Endothelial cell of umbilical vein (primary cell): ENCODE results near the gene KBTBD4. TPM values are rescaled to one million over a fixed set of nuclear protein-coding genes. Genes with fewer than 3 reads are reported as not detected.

Experiments
- BruUV-seq: library from RNA; stranded (reverse); fragments of 400-500 nt; replicated peaks from 2 replicates; lab custom pipeline; 2021; lab: Mats Ljungman, UMichigan
- CTCF ChIA-PET: fragments of 300-600, 350-600 bp; sonication (Branson Sonifier 250); formaldehyde crosslinking; loops from one replicate; lab custom pipeline; 2021; ENCODE audit warnings: antibody characterized with exemption, inconsistent platforms; lab: Charles Lee
- POLR2A ChIA-PET: fragments of 300-600, 350-600 bp; sonication (Branson Sonifier 250); formaldehyde crosslinking; loops from one replicate; lab custom pipeline; 2021; ENCODE audit warnings: antibody characterized with exemption, inconsistent platforms; lab: Charles Lee
- DNase-seq: peaks from one replicate; pipeline ENCODE4 v3.0.0-alpha.2; 2011; ENCODE audit warnings: low read depth, low spot score
- FAIRE-seq: peaks from 2 replicates; lab custom pipeline; 2011; peaks lifted over from hg19 to GRCh38; lab: Jason Lieb, UNC
- H2AFZ ChIP-seq: 2 replicates; pipeline ENCODE4 v1.6.0; 2012; ENCODE audit warnings: low read depth, low read length, control low read depth, inconsistent platforms
- H3K27ac ChIP-seq: 2 replicates; pipeline ENCODE4 v1.5.1; 2011; ENCODE audit warnings: low read depth, mild to moderate bottlenecking, control low read depth, low read length, moderate library complexity; ENCODE audit not compliant: insufficient read depth
- H3K27me3 ChIP-seq, 2 experiments: 2 replicates each; pipeline versions ENCODE4 v1.6.0 to v1.6.1; 2011; ENCODE audit warnings: low read length in 2 of 2, mixed read lengths in 1 of 2; ENCODE audit not compliant: control insufficient read depth in 2 of 2, insufficient read depth in 2 of 2
- H3K36me3 ChIP-seq, 2 experiments: 2 replicates in 1 of 2; 3 replicates in 1 of 2; pipeline ENCODE4 v1.5.1; 2011; ENCODE audit warnings: low read length in 2 of 2, mild to moderate bottlenecking in 1 of 2, moderate library complexity in 1 of 2; ENCODE audit not compliant: control insufficient read depth in 2 of 2, insufficient read depth in 2 of 2; ENCODE audit errors: extremely low read depth in 1 of 2
- H3K4me1 ChIP-seq: 3 replicates; pipeline ENCODE4 v1.5.1; 2011; ENCODE audit warnings: mild to moderate bottlenecking, low read length; ENCODE audit not compliant: control insufficient read depth, insufficient read depth; ENCODE audit errors: extremely low read depth
- H3K4me2 ChIP-seq: 2 replicates; pipeline ENCODE4 v1.6.1; 2011; ENCODE audit warnings: low read length, control low read depth, mixed read lengths; ENCODE audit not compliant: insufficient read depth
- H3K4me3 ChIP-seq, 3 experiments: fragments of 200-600 bp in 1 of 3; sonication (generic), shearing (Covaris generic) in 1 of 3; replicated peaks in 1 of 3; 2 replicates each; pipeline ENCODE4 v1.5.1; 2011 to 2016; ENCODE audit warnings: control low read depth in 3 of 3, low read length in 3 of 3, mild to moderate bottlenecking in 2 of 3, inconsistent platforms in 1 of 3, low read depth in 1 of 3, moderate library complexity in 1 of 3; ENCODE audit not compliant: insufficient read depth in 1 of 3
- H3K79me2 ChIP-seq: 2 replicates; pipeline ENCODE4 v1.6.0; 2012; ENCODE audit warnings: low read length, inconsistent platforms; ENCODE audit not compliant: control insufficient read depth, insufficient read depth
- H3K9ac ChIP-seq: replicated peaks from 2 replicates; pipeline ENCODE3; 2011; ENCODE audit warnings: low read length, control low read depth; ENCODE audit not compliant: insufficient read depth; ENCODE audit errors: extremely low read depth
- H3K9me1 ChIP-seq: replicated peaks from 3 replicates; pipeline ENCODE4 v1.6.0; 2011; ENCODE audit warnings: mild to moderate bottlenecking, low read length; ENCODE audit not compliant: control insufficient read depth, insufficient read depth; ENCODE audit errors: extremely low read depth
- H3K9me3 ChIP-seq: replicated peaks from 2 replicates; pipeline ENCODE4 v1.5.1; 2012; ENCODE audit warnings: low read length, inconsistent platforms; ENCODE audit not compliant: control insufficient read depth, insufficient read depth
- H4K20me1 ChIP-seq: replicated peaks from 2 replicates; pipeline ENCODE3; 2011; ENCODE audit warnings: mild to moderate bottlenecking, low read length; ENCODE audit not compliant: control insufficient read depth, insufficient read depth; ENCODE audit errors: extremely low read depth
- CTCF ChIP-seq, 2 donors: IDR thresholded peaks; 1 replicate in 1 of 2; 2 replicates in 1 of 2; pipeline ENCODE4 v1.5.1; 2011; ENCODE audit warnings: low read length in 2 of 2, mild to moderate bottlenecking in 2 of 2, moderate library complexity in 2 of 2, control low read depth in 1 of 2, inconsistent platforms in 1 of 2, low read depth in 1 of 2; ENCODE audit not compliant: insufficient read depth in 1 of 2; ENCODE audit errors: extremely low read depth in 1 of 2
- FOS ChIP-seq: IDR thresholded peaks from 2 replicates; pipeline ENCODE4 v1.6.1; 2011; ENCODE audit warnings: mild to moderate bottlenecking, low read length, moderate library complexity, borderline replicate concordance; ENCODE audit not compliant: insufficient read depth
- GATA2 ChIP-seq: IDR thresholded peaks from 2 replicates; pipeline ENCODE4 v1.7.0; 2011; ENCODE audit warnings: low read depth, mild to moderate bottlenecking, moderate library complexity, mixed read lengths, low read length; ENCODE audit not compliant: insufficient read length, insufficient read depth
- JUN ChIP-seq: IDR thresholded peaks from 2 replicates; pipeline ENCODE4 v1.6.1; 2011; ENCODE audit warnings: borderline replicate concordance, low read depth; ENCODE audit not compliant: insufficient read length, insufficient read depth
- MAX ChIP-seq: IDR thresholded peaks from 2 replicates; pipeline ENCODE4 v1.6.1; 2011; ENCODE audit not compliant: insufficient read depth, insufficient read length
- MYC ChIP-seq: IDR thresholded peaks from one replicate; pipeline ENCODE4 v1.6.1; 2011; ENCODE audit warnings: mild to moderate bottlenecking, low read depth, low read length
- POLR2AphosphoS5 ChIP-seq: IDR thresholded peaks from 2 replicates; pipeline ENCODE4 v1.6.1; 2012; ENCODE audit warnings: low read depth, mild to moderate bottlenecking, control low read depth, low read length, moderate library complexity; ENCODE audit not compliant: insufficient read depth
- dilution Hi-C: fragments of 300-500 bp; cut with MboI; formaldehyde crosslinking; loops from one replicate; pipeline ENCODE4 v1.15.0; 2019; ENCODE audit warnings: low sequenced_read_pairs; ENCODE audit not compliant: extremely low pct_ligation_motif_present
- intact Hi-C: fragments of 100-400 bp; cut with micrococcal nuclease; formaldehyde crosslinking; loops from one replicate; pipeline ENCODE4 v1.10.0; 2022
- polyA plus RNA-seq, 4 experiments: library from polyadenylated mRNA; depleted of rRNA in 3 of 4; stranded (reverse) in 3 of 4; unstranded in 1 of 4; fragments of >200 nt; gene quantifications; 2 replicates each; pipeline versions ENCODE4 v1.2.1 to v1.2.3, GENCODE V29; 2011 to 2012; ENCODE audit warnings: missing spikeins in 1 of 4
- total RNA-seq: library from RNA; stranded (reverse); gene quantifications from 2 replicates; pipeline ENCODE4 v1.2.3, GENCODE V29; 2021

The KBTBD4 gene
- total and polyA plus RNA-seq, 2 donors (not counting 3 experiments of a cell fraction or from before 2014, with no cell fraction given), result 16.3 to 23.2 TPM

- H3K36me3 ChIP-seq, result peaks cover 0 to 4% of the 10 kb centered on the region in 2 experiments
- no peaks in the 10 kb centered on the region for H3K9me1 ChIP-seq
- no peak overlapping the region for H3K9ac ChIP-seq
- no peak overlapping the region for H3K4me3 ChIP-seq
- DNase-seq, result peak; percentile 68
- TF ChIP-seq MAX, result no peak
- peak; percentile 45 to 67 for TF ChIP-seq CTCF (IDR thresholded peaks at IDR 0.05; ENCODE audit: extremely low read depth in 1 of 2, insufficient read depth in 1 of 2, low read depth in 1 of 2, low read length in 2 of 2)
- no peak for TF ChIP-seq FOS
- no peak for TF ChIP-seq POLR2AphosphoS5
- TF ChIP-seq MYC, result no peak
- TF ChIP-seq GATA2, result no peak
- TF ChIP-seq JUN, result no peak
- no peak overlapping the region for H3K4me2 ChIP-seq
- no peaks in the 10 kb centered on the region for H4K20me1 ChIP-seq
- H2AFZ ChIP-seq, result no peak overlapping the region
- POLR2A ChIA-PET, result no interaction called here
- no peaks in the 10 kb centered on the region for H3K27me3 ChIP-seq
- dilution Hi-C loops, result no loop called here
- no peaks in the 10 kb centered on the region for H3K79me2 ChIP-seq
- FAIRE-seq, result no peak
- no TSS peak for BruUV-seq
- H3K27ac ChIP-seq, result no peak overlapping the region
- CTCF ChIA-PET, result interaction anchor here (0.7 to 2.4 kb wide), 14 partner anchors 10 to 242 kb away, joined by 3 to 12 read pairs (median 5); no protein-coding TSS in a partner anchor
- intact Hi-C loops, result loop anchor here (1.0 to 2.0 kb wide), 2 partner anchors 208 to 243 kb away; partner anchors contain the start of gene SLC39A13
- no peaks in the 10 kb centered on the region for H3K9me3 ChIP-seq
- no peaks in the 10 kb centered on the region for H3K4me1 ChIP-seq
These were observed 38.1 kb upstream of the KBTBD4 start for GRCh38 chr11:47616726-47617416.
